Central memory CD8-positive, alpha-beta T cell (primary cell): ENCODE data around the gene ASB18.
"Not testable (repeated sequence)": the region's sequence is repeated elsewhere in the genome, so short reads cannot be mapped to it uniquely, and the experiment has no call there.

Experiments
- ATAC-seq: fragments of 150-1000 bp; cut with Tn5 transposase; replicated peaks from 2 replicates; pipeline ENCODE4 v1.10.0; 2022; ENCODE audit warnings: mild to moderate bottlenecking, moderate FRiP score, moderate number of reproducible peaks; ENCODE audit not compliant: poor library complexity, severe bottlenecking; ENCODE audit errors: extremely low read depth
- DNase-seq, 2 donors: peaks; one replicate each; pipeline ENCODE4 v3.0.0; 2021; ENCODE audit warnings: low spot score in 2 of 2
- H3K27ac Mint-ChIP-seq: one replicate; pipeline ENCODE4 v1.8.0; 2022; ENCODE audit warnings: low read depth, mild to moderate bottlenecking, moderate library complexity, mixed read lengths
- H3K27me3 Mint-ChIP-seq: one replicate; pipeline ENCODE4 v1.8.0; 2022; ENCODE audit warnings: mixed read lengths
- H3K36me3 Mint-ChIP-seq: one replicate; pipeline ENCODE4 v1.8.0; 2022; ENCODE audit warnings: mild to moderate bottlenecking, moderate library complexity, mixed read lengths; ENCODE audit not compliant: insufficient read depth
- H3K4me1 Mint-ChIP-seq: one replicate; pipeline ENCODE4 v1.8.0; 2022; ENCODE audit warnings: mixed read lengths
- H3K4me3 Mint-ChIP-seq: one replicate; pipeline ENCODE4 v1.8.0; 2022; ENCODE audit warnings: mild to moderate bottlenecking, moderate library complexity, mixed read lengths
- H3K9me3 Mint-ChIP-seq: one replicate; pipeline ENCODE4 v1.8.0; 2022; ENCODE audit warnings: mixed read lengths

The ASB18 gene

GRCh38 chr2:236294647-236295046, 30.4 kb upstream of the ASB18 start:
- Mint-ChIP-seq H3K9me3 (no peaks in the 10 kb centered on the region), H3K4me1 (no peaks in the 10 kb centered on the region), H3K27ac (no peak overlapping the region), H3K36me3 (peaks cover 1% of the 10 kb centered on the region), H3K4me3 (no peak overlapping the region), H3K27me3 (peaks cover 60% of the 10 kb centered on the region)
- no peak for DNase-seq
- ATAC-seq: no peak

DNA sequence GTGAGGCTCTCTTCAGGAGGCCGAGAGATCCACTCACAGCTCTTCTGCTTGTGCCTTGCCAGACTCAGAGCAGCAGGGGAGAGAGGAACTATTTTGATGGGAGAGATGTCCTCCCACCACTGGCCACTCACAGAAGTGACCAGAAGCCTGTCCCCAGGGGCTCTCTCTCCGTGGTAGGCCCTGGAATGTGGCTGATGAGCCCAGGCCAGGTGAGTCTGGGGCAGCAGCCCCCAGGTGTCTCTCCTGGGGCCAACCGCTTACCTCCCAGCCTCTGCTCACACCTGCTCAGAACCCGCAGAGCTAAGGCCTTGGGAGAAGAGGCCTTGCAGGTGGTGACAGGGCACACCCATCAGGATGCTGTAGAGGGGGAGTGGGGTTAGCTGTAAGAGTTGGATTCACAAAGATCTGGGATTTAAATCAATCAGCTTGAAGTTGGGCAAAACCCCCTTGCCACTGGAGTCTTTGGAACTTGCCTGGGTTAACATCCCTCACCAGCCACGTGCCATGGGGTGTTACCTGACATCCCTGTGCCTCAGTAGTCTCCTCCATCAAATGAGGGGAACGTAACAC, 29.1 kb upstream of the ASB18 start:
- no peak overlapping the region for H3K4me3 Mint-ChIP-seq
- DNase-seq: no peak
- ATAC-seq: no peak
- no peaks in the 10 kb centered on the region for H3K9me3 Mint-ChIP-seq
- no peak overlapping the region for H3K27ac Mint-ChIP-seq
- H3K4me1 Mint-ChIP-seq: no peaks in the 10 kb centered on the region
- peaks cover 1% of the 10 kb centered on the region for H3K36me3 Mint-ChIP-seq
- H3K27me3 Mint-ChIP-seq: peaks cover 67% of the 10 kb centered on the region

DNA sequence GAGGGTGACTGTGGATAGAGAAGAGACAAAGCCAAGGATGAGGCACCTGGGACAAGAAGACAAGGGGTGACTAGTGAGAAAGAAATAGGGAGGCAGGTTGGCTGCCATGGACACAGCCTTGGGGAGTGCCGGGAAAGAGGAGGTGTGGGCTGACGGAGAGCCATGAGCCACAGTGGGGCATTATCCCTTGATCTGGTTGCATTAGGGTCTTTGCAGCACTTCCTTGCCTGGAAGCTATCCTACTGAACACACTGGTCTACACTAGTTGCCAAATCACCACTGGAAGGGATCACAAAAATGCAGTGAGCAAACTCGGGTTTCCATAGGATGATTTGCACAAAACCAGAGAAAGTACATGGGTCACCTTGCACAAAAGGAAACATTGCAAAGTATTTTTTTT, 27.7 kb upstream of the ASB18 start:
- Mint-ChIP-seq H3K36me3 (peaks cover 1% of the 10 kb centered on the region), H3K27me3 (peaks cover 67% of the 10 kb centered on the region), H3K4me1 (no peaks in the 10 kb centered on the region), H3K9me3 (no peaks in the 10 kb centered on the region), H3K4me3 (no peak overlapping the region), H3K27ac (no peak overlapping the region)
- DNase-seq (no peak), ATAC-seq (no peak)

- Mint-ChIP-seq H3K36me3 (peaks cover 1% of the 10 kb centered on the region), H3K27me3 (peaks cover 68% of the 10 kb centered on the region), H3K9me3 (no peaks in the 10 kb centered on the region), H3K4me1 (no peaks in the 10 kb centered on the region), H3K4me3 (no peak overlapping the region), H3K27ac (no peak overlapping the region)
- DNase-seq (no peak), ATAC-seq (no peak)
Measured at GRCh38 chr2:236291476-236291875, 27.3 kb upstream of the ASB18 start.

DNA sequence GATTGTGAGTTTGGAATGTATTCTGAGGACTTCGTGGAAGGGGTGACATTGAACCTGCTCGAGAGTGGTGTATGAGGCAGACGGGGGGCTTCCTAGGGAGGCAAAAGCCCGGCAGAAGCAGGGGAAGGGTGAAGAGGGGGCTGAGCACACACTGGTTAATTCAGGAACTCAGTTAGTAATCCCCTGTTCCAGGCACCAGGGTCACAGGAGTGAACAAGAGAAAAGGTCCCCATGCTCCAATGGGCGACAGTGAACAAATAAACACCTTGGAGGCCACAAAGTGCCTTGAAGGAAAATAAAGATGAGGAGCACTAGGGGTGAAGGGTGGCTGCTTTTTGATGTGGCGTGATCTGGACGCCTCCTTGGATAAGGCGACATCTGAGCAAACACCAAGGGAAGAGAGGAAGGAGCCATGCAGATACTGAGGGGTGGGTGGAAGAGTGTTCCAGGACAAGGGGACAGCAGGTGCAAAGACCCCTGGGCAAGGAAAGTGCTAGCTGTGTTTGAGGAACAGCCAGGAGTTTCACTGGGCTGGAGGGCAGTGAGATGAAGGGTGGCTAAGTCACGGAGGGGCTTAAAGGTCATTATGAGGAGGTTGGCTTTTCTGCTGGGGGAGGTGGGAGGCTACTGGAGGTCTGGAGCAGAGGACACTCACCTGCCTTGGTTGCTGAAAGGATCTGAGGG, 26.7 kb upstream of the ASB18 start:
- Mint-ChIP-seq H3K36me3 (peaks cover 1% of the 10 kb centered on the region), H3K4me3 (no peak overlapping the region), H3K9me3 (no peaks in the 10 kb centered on the region), H3K4me1 (no peaks in the 10 kb centered on the region), H3K27me3 (peaks cover 62% of the 10 kb centered on the region), H3K27ac (no peak overlapping the region)
- no peak for DNase-seq
- ATAC-seq: no peak

DNA sequence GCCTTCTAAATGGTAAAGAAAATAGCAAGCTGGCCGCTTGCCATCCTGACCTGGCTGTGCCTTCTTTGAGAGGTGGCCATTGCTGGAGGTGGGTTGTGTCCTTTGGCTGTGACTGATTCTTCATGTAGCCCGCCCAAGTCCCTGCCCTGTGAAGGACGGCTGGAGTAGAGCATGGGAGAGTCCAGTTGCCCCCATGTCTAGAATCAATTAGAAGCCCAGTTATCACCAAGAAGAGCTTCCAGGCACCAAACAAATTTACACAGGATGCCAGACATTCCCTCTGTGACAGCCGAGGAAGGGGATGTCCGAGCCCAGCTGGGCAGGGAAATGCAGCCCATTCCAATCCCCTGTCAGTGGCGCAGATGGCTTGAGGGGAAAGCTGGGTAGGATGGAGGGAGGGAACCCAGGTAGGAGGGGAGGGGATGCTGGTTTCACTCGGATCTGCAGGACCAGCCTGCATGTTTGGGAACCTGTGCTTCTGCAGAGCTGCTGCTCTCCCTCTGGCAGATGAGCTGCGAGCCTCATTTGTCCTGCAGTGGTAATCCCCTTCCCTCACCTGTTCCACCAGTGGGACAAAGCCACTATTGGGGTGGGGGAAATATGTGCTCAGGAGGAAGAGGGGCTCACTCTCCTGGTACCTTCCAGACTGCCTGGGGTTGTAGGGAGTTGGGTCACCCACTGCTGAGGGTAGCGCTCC, 25.7 kb upstream of the ASB18 start:
- H3K9me3 Mint-ChIP-seq: no peaks in the 10 kb centered on the region
- ATAC-seq (no peak), DNase-seq (no peak)
- no peaks in the 10 kb centered on the region for H3K36me3 Mint-ChIP-seq
- H3K4me1 Mint-ChIP-seq: no peaks in the 10 kb centered on the region
- no peak overlapping the region for H3K27ac Mint-ChIP-seq
- peaks cover 52% of the 10 kb centered on the region for H3K27me3 Mint-ChIP-seq
- no peak overlapping the region for H3K4me3 Mint-ChIP-seq

- not testable (repeated sequence) for H3K27ac Mint-ChIP-seq, H3K4me3 Mint-ChIP-seq, ATAC-seq, H3K9me3 Mint-ChIP-seq, DNase-seq, H3K4me1 Mint-ChIP-seq, H3K36me3 Mint-ChIP-seq
- H3K27me3 Mint-ChIP-seq: peaks cover 51% of the 10 kb centered on the region
Measured at GRCh38 chr2:236288373-236288772, 24.2 kb upstream of the ASB18 start.

DNA sequence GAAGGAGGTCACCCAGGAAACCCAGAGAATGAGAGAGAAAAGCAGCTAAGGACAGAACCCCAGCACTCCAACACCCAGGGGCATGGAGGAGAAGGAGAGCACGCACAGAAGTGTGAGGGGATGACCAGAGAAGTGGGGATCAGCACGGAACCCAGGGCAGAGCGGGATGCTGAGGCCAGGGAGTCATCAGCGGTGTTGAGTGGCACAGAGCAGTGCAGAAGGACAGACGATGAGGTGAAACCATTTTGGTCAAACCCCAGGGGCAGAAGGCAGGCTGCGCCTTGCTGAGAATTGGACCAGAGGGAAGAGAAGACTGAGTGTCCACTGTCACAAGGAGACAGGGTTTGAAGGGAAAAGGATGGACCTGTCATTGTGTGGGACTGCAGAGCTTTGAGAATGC, 23.4 kb upstream of the ASB18 start:
- no peaks in the 10 kb centered on the region for H3K9me3 Mint-ChIP-seq
- peaks cover 52% of the 10 kb centered on the region for H3K27me3 Mint-ChIP-seq
- H3K4me1 Mint-ChIP-seq: no peaks in the 10 kb centered on the region
- H3K27ac Mint-ChIP-seq: no peak overlapping the region
- DNase-seq (no peak), ATAC-seq (no peak)
- H3K36me3 Mint-ChIP-seq: no peaks in the 10 kb centered on the region
- H3K4me3 Mint-ChIP-seq: no peak overlapping the region

GRCh38 chr2:236286873-236287545, 22.8 kb upstream of the ASB18 start:
- H3K27ac Mint-ChIP-seq: no peak overlapping the region
- no peak for DNase-seq
- no peaks in the 10 kb centered on the region for H3K36me3 Mint-ChIP-seq
- no peak overlapping the region for H3K4me3 Mint-ChIP-seq
- no peak for ATAC-seq
- H3K27me3 Mint-ChIP-seq: peaks cover 58% of the 10 kb centered on the region
- H3K9me3 Mint-ChIP-seq: no peaks in the 10 kb centered on the region
- no peaks in the 10 kb centered on the region for H3K4me1 Mint-ChIP-seq

- Mint-ChIP-seq H3K4me3 (no peak overlapping the region), H3K27ac (no peak overlapping the region), H3K27me3 (peaks cover 58% of the 10 kb centered on the region), H3K36me3 (no peaks in the 10 kb centered on the region), H3K4me1 (no peaks in the 10 kb centered on the region), H3K9me3 (peaks cover 5% of the 10 kb centered on the region)
- DNase-seq (no peak), ATAC-seq (no peak)
Measured at GRCh38 chr2:236284208-236284607, 20.0 kb upstream of the ASB18 start.

- no peak for ATAC-seq
- no peak for DNase-seq
- peaks cover 5% of the 10 kb centered on the region for H3K9me3 Mint-ChIP-seq
- H3K4me1 Mint-ChIP-seq: no peaks in the 10 kb centered on the region
- no peak overlapping the region for H3K4me3 Mint-ChIP-seq
- H3K36me3 Mint-ChIP-seq: no peaks in the 10 kb centered on the region
- H3K27me3 Mint-ChIP-seq: peaks cover 58% of the 10 kb centered on the region
- no peak overlapping the region for H3K27ac Mint-ChIP-seq
Measured at GRCh38 chr2:236282406-236282805, 18.2 kb upstream of the ASB18 start.

GRCh38 chr2:236281423-236281822, 17.2 kb upstream of the ASB18 start:
- Mint-ChIP-seq H3K4me3 (no peak overlapping the region), H3K9me3 (peaks cover 5% of the 10 kb centered on the region), H3K36me3 (no peaks in the 10 kb centered on the region), H3K27ac (no peak overlapping the region), H3K27me3 (peaks cover 59% of the 10 kb centered on the region), H3K4me1 (no peaks in the 10 kb centered on the region)
- DNase-seq (no peak), ATAC-seq (no peak)

DNA sequence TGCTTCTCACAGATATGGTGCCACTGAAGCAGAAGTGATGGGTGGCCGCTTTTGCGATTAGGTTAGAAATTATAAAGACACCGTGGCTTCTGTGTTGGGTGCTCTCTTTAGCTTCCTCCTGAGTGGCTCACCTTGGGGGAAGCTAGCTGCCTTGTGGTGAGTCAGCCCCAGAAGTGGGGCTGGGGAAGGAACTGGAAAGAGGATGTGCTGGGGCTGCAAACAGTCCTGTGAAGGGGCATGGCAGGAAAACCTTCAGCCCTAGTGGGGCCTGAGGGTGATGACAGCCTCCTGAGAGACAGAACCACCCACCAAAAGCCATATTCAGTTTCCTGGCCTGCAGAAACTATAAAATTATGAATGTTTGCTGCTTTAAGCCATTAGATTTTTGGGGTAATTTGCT, 8.9 kb upstream of the ASB18 start:
- Mint-ChIP-seq H3K4me3 (no peak overlapping the region), H3K27ac (no peak overlapping the region), H3K36me3 (no peaks in the 10 kb centered on the region), H3K27me3 (peaks cover 69% of the 10 kb centered on the region), H3K4me1 (no peaks in the 10 kb centered on the region), H3K9me3 (peaks cover 7% of the 10 kb centered on the region)
- DNase-seq: no peak
- ATAC-seq: no peak
